ENCODE data around the gene KIFAP3.
"Not testable (repeated sequence)": the region's sequence is repeated elsewhere in the genome, so short reads cannot be mapped to it uniquely, and the experiment has no call there.

KIFAP3 gene

GRCh38 chr1:170017478-170017877 is 57.0 kb downstream of the KIFAP3 start:
- no peak overlapping the region for H3K27ac ChIP-seq
- TF ChIP-seq CTCF (IDR thresholded peaks at IDR 0.05) (no peak), ZFX (IDR thresholded peaks at IDR 0.05; ENCODE audit: borderline replicate concordance) (no peak)

- TF ChIP-seq ZFX (IDR thresholded peaks at IDR 0.05; ENCODE audit: borderline replicate concordance) (no peak), CTCF (IDR thresholded peaks at IDR 0.05) (no peak)
- no peak overlapping the region for H3K27ac ChIP-seq
These were observed 61.6 kb downstream of the KIFAP3 start for GRCh38 chr1:170012920-170013319.

- no peak overlapping the region for H3K27ac ChIP-seq
- TF ChIP-seq CTCF (IDR thresholded peaks at IDR 0.05) (peak; percentile 47), ZFX (IDR thresholded peaks at IDR 0.05; ENCODE audit: borderline replicate concordance) (no peak)
These were observed 64.1 kb downstream of the KIFAP3 start for GRCh38 chr1:170010443-170010842.

GRCh38 chr1:170009551-170009950 is 64.9 kb downstream of the KIFAP3 start:
- no peak overlapping the region for H3K27ac ChIP-seq
- TF ChIP-seq ZFX (IDR thresholded peaks at IDR 0.05; ENCODE audit: borderline replicate concordance), result no peak
- TF ChIP-seq CTCF (IDR thresholded peaks at IDR 0.05), result no peak

GRCh38 chr1:170008745-170009144 is 65.8 kb downstream of the KIFAP3 start:
- not testable (repeated sequence) for H3K27ac ChIP-seq

GRCh38 chr1:170003270-170003835 is 71.1 kb downstream of the KIFAP3 start:
- H3K27ac ChIP-seq, result not testable (repeated sequence)

- no peak for TF ChIP-seq ZFX (IDR thresholded peaks at IDR 0.05; ENCODE audit: borderline replicate concordance)
- TF ChIP-seq CTCF (IDR thresholded peaks at IDR 0.05), result no peak
These were observed 73.2 kb downstream of the KIFAP3 start for GRCh38 chr1:170001266-170001665.

GRCh38 chr1:169999761-170000160 is 74.7 kb downstream of the KIFAP3 start:
- TF ChIP-seq ZFX (IDR thresholded peaks at IDR 0.05; ENCODE audit: borderline replicate concordance) (no peak), CTCF (IDR thresholded peaks at IDR 0.05) (no peak)

More at GRCh38 chr1:170001266-170001665, 73.2 kb downstream of the KIFAP3 start:
- H3K27ac ChIP-seq, result no peak overlapping the region

More at GRCh38 chr1:169999761-170000160, 74.7 kb downstream of the KIFAP3 start:
- H3K27ac ChIP-seq, result no peak overlapping the region
